Measurements from ENCODE around the gene SOAT2. TPM values are rescaled to one million over a fixed set of nuclear protein-coding genes. Genes with fewer than 3 reads are reported as not detected.

The SOAT2 gene
- total and polyA plus RNA-seq, 2 donors (not counting 3 experiments of a cell fraction or from before 2014, with no cell fraction given): not detected

- Histone ChIP-seq H3K9me1 (replicated peaks; ENCODE audit: control insufficient read depth, extremely low read depth, insufficient read depth, low read length) (no peaks in the 10 kb centered on the region), H3K27ac (ENCODE audit: insufficient read depth, low read depth, low read length) (no peak overlapping the region), H4K20me1 (replicated peaks; ENCODE audit: control insufficient read depth, extremely low read depth, insufficient read depth, low read length) (no peaks in the 10 kb centered on the region), H3K4me2 (ENCODE audit: insufficient read depth, low read length) (no peak overlapping the region), H3K4me1 (ENCODE audit: control insufficient read depth, extremely low read depth, insufficient read depth, low read length) (peaks cover 37% of the 10 kb centered on the region), H3K79me2 (ENCODE audit: control insufficient read depth, insufficient read depth, low read length) (peaks cover 3% of the 10 kb centered on the region), H3K4me3 (replicated peaks in 1 of 3; ENCODE audit: insufficient read depth in 1 of 3, low read depth in 1 of 3, low read length in 3 of 3) (no peak overlapping the region), H3K9ac (replicated peaks; ENCODE audit: extremely low read depth, insufficient read depth, low read length) (no peak overlapping the region), H3K9me3 (replicated peaks; ENCODE audit: control insufficient read depth, insufficient read depth, low read length) (no peaks in the 10 kb centered on the region), H3K27me3 (ENCODE audit: control insufficient read depth in 2 of 2, insufficient read depth in 2 of 2, low read length in 2 of 2) (no peaks in the 10 kb centered on the region), H3K36me3 (ENCODE audit: control insufficient read depth in 2 of 2, extremely low read depth in 1 of 2, insufficient read depth in 2 of 2, low read length in 2 of 2) (peaks cover 2 to 39% of the 10 kb centered on the region in 2 experiments), H2AFZ (ENCODE audit: low read depth, low read length) (no peak overlapping the region)
- ChIA-PET POLR2A (no interaction called here), CTCF (interaction anchor here (2.1 to 3.0 kb wide), 3 partner anchors 10 to 142 kb away, joined by 6 to 21 read pairs (median 13); no protein-coding TSS in a partner anchor)
- no TSS peak for BruUV-seq (replicated peaks)
- DNase-seq (ENCODE audit: low read depth, low spot score) (no peak), FAIRE-seq (no peak)
- intact Hi-C loops (cut with micrococcal nuclease): no loop called here
- dilution Hi-C loops (cut with MboI; ENCODE audit: extremely low pct_ligation_motif_present, low sequenced_read_pairs): no loop called here
- TF ChIP-seq MYC (IDR thresholded peaks at IDR 0.05; ENCODE audit: low read depth, low read length): no peak
- TF ChIP-seq FOS (IDR thresholded peaks at IDR 0.05; ENCODE audit: borderline replicate concordance, insufficient read depth, low read length): no peak
- TF ChIP-seq POLR2AphosphoS5 (IDR thresholded peaks at IDR 0.05; ENCODE audit: insufficient read depth, low read depth, low read length): no peak
- no peak for TF ChIP-seq CTCF (IDR thresholded peaks at IDR 0.05; ENCODE audit: extremely low read depth in 1 of 2, insufficient read depth in 1 of 2, low read depth in 1 of 2, low read length in 2 of 2)
- no peak for TF ChIP-seq POLR2A (IDR thresholded peaks at IDR 0.05; ENCODE audit: low read depth, low read length)
- TF ChIP-seq MAX (IDR thresholded peaks at IDR 0.05; ENCODE audit: insufficient read depth, insufficient read length): no peak
- no peak for TF ChIP-seq JUN (IDR thresholded peaks at IDR 0.05; ENCODE audit: borderline replicate concordance, insufficient read depth, insufficient read length, low read depth)
- TF ChIP-seq GATA2 (IDR thresholded peaks at IDR 0.05; ENCODE audit: insufficient read depth, insufficient read length, low read depth, low read length): no peak
- no peak for TF ChIP-seq EZH2 (IDR thresholded peaks at IDR 0.05; ENCODE audit: borderline replicate concordance, low read depth, low read length, severe bottlenecking)
These were observed 47.0 kb upstream of the SOAT2 start for GRCh38 chr12:53056296-53056695.

All from endothelial cell of umbilical vein (primary cell).